DOHH2 (cell line): ENCODE measurements around the gene IGF2.

Experiments
- H3F3A ChIP-seq: fragments of 200-600 bp; sonication (generic), shearing (Covaris generic); 2 replicates; pipeline ENCODE4 v1.6.0; 2016; ENCODE audit warnings: antibody characterized with exemption, mild to moderate bottlenecking; ENCODE audit not compliant: control insufficient read depth, insufficient read depth
- H3K27ac ChIP-seq: fragments of 200-600 bp; sonication (generic); 2 replicates; pipeline ENCODE4 v1.5.1; 2014; ENCODE audit warnings: low read depth, mild to moderate bottlenecking, low read length, moderate library complexity
- H3K27me3 ChIP-seq: fragments of 200-600 bp; sonication (generic); 2 replicates; pipeline ENCODE4 v1.6.1; 2014; ENCODE audit warnings: mild to moderate bottlenecking, low read length, mixed read lengths; ENCODE audit not compliant: control insufficient read depth
- H3K36me3 ChIP-seq: fragments of 200-600 bp; sonication (generic); 2 replicates; pipeline ENCODE4 v1.6.1; 2014; ENCODE audit warnings: mild to moderate bottlenecking, low read length, moderate library complexity, mixed read lengths; ENCODE audit not compliant: control insufficient read depth
- H3K4me1 ChIP-seq: fragments of 200-600 bp; sonication (generic); 2 replicates; pipeline ENCODE4 v1.6.1; 2014; ENCODE audit warnings: mild to moderate bottlenecking, low read length, mixed read lengths; ENCODE audit not compliant: control insufficient read depth
- H3K4me2 ChIP-seq: fragments of 200-600 bp; sonication (generic); 2 replicates; pipeline ENCODE4 v1.6.0; 2014; ENCODE audit warnings: mild to moderate bottlenecking, low read length, moderate library complexity
- H3K4me3 ChIP-seq: fragments of 200-600 bp; sonication (generic); 2 replicates; pipeline ENCODE4 v1.5.1; 2014; ENCODE audit warnings: mild to moderate bottlenecking, low read length, mixed read lengths
- H3K79me2 ChIP-seq: fragments of 200-600 bp; sonication (generic); 2 replicates; pipeline ENCODE4 v1.6.1; 2014; ENCODE audit warnings: mild to moderate bottlenecking, low read length, mixed read lengths; ENCODE audit not compliant: control insufficient read depth
- H3K9me2 ChIP-seq: fragments of 200-600 bp; sonication (generic); replicated peaks from 2 replicates; pipeline ENCODE4 v1.6.1; 2014; ENCODE audit warnings: mild to moderate bottlenecking, low read length, mixed read lengths; ENCODE audit not compliant: control insufficient read depth
- H3K9me3 ChIP-seq: fragments of 200-600 bp; sonication (generic); 2 replicates; pipeline ENCODE4 v1.6.1; 2014; ENCODE audit warnings: antibody characterized with exemption, low read length, mixed read lengths; ENCODE audit not compliant: control insufficient read depth, insufficient read depth
- H4K20me1 ChIP-seq: fragments of 200-600 bp; sonication (generic); 2 replicates; pipeline ENCODE4 v1.6.0; 2014; ENCODE audit warnings: low read depth, mild to moderate bottlenecking, antibody characterized with exemption, low read length, moderate library complexity; ENCODE audit not compliant: control insufficient read depth, insufficient read depth
- EZH2phosphoT487 ChIP-seq: fragments of 200-600 bp; sonication (generic); IDR thresholded peaks from 2 replicates; pipeline ENCODE4 v1.6.1; 2017; ENCODE audit warnings: borderline replicate concordance, mild to moderate bottlenecking, antibody characterized with exemption, low read length, moderate library complexity, mixed read lengths
- TF ChIP-seq, protein P1 (sequence below): fragments of 200-600 bp; sonication (generic); IDR thresholded peaks from one replicate; pipeline ENCODE4 v1.5.1; 2014; ENCODE audit warnings: antibody characterized with exemption, mild to moderate bottlenecking, low read depth, low read length; ENCODE audit not compliant: poor library complexity, severe bottlenecking

The IGF2 gene

DNA sequence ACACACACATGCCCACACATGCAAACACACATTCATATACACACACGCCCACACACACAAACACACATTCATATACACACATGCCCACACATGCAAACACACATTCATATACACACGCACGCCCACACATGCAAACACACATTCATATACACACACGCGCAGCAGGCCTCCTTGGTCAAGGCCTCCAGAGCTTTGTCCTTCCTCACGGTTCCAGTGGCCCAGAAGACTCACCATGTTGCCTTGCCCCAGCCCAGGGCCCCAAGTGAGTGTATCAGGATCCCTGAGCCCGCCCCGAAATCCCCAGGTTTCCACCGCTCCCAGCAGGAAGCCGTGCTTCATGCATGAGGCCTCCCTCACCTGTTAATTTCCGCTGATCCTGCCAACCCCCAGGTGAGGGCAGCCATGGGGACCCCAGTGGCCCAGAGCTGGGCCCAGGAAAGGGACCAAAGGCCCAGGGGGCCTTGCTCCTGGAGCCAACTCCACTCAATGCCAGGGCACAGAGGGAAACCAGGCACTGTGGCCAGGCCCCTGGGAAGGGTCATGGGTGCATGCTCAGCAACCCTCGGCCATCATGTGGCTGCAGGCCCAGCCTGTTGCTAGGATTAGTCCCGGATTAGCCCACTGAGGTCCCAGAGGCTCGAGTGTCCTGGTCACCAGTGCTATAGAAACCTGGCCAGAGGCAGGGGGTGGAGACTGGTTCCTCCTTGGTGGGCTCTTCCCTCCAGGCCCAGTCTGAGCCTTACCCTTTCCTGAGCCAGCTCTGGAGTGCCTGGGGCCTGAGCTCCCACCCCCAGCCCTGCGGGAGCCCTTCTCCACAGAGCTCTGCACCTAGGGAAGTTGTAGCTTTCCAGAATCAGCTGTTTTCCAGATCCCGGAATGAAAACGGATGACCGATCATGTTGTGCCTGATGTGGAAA lies 34.4 kb downstream of the IGF2 start:
- Histone ChIP-seq H3K4me2 (no peak overlapping the region), H3K9me3 (no peaks in the 10 kb centered on the region), H3K4me3 (no peak overlapping the region), H4K20me1 (no peaks in the 10 kb centered on the region), H3K4me1 (no peaks in the 10 kb centered on the region), H3K27ac (no peak overlapping the region), H3K27me3 (no peaks in the 10 kb centered on the region), H3K36me3 (no peaks in the 10 kb centered on the region), H3F3A (no peaks in the 10 kb centered on the region), H3K9me2 (no peaks in the 10 kb centered on the region), H3K79me2 (no peaks in the 10 kb centered on the region)
- TF ChIP-seq, protein P1, sequence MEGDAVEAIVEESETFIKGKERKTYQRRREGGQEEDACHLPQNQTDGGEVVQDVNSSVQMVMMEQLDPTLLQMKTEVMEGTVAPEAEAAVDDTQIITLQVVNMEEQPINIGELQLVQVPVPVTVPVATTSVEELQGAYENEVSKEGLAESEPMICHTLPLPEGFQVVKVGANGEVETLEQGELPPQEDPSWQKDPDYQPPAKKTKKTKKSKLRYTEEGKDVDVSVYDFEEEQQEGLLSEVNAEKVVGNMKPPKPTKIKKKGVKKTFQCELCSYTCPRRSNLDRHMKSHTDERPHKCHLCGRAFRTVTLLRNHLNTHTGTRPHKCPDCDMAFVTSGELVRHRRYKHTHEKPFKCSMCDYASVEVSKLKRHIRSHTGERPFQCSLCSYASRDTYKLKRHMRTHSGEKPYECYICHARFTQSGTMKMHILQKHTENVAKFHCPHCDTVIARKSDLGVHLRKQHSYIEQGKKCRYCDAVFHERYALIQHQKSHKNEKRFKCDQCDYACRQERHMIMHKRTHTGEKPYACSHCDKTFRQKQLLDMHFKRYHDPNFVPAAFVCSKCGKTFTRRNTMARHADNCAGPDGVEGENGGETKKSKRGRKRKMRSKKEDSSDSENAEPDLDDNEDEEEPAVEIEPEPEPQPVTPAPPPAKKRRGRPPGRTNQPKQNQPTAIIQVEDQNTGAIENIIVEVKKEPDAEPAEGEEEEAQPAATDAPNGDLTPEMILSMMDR = no peak
- no peak for TF ChIP-seq EZH2phosphoT487

DNA sequence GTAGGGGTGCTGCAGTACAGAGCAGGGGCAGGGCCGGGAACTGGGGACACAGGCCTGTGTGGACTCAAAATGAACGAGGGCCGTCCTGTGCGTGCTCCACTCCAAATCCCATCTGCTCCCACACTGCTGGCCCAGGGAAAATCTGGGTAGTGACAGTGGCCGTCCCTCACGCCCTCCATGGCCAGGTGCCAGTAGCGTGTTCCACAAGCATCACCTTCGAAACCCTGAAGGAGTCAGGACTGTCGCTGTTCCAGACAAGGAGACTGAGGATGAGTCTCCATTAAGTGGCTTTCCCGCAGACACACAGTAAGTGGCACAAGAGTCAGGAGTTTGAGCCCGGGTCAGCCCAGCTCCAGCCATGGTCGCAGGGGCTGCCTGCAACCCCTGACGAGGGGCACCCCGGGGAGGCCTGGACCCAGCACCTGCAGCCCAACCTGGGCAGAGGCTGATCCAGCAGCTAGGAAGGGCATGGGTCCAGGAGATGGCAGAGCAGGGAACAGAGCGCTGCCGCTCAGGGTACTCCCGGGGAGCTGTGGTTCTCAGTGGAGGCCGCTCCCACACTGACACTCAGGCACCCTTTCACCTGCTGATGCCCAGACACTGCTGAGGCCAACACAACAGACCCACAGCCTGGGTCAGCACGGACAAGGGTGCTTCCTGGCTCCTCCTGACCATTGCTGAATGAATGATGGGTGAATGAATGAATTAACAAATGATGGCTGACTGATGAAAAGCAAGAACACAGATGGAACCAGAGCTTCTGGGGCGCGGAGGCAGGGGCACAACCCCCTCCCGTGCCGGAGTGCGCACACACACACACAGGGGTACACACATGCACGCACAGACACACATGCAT lies 35.3 kb downstream of the IGF2 start:
- Histone ChIP-seq H3F3A (no peaks in the 10 kb centered on the region), H3K4me2 (no peak overlapping the region), H3K27me3 (no peaks in the 10 kb centered on the region), H3K27ac (no peak overlapping the region), H4K20me1 (no peaks in the 10 kb centered on the region), H3K36me3 (no peaks in the 10 kb centered on the region), H3K4me3 (no peak overlapping the region), H3K4me1 (no peaks in the 10 kb centered on the region), H3K9me3 (no peaks in the 10 kb centered on the region), H3K9me2 (no peaks in the 10 kb centered on the region), H3K79me2 (no peaks in the 10 kb centered on the region)
- TF ChIP-seq EZH2phosphoT487 = no peak
- TF ChIP-seq, protein P1 = no peak

DNA sequence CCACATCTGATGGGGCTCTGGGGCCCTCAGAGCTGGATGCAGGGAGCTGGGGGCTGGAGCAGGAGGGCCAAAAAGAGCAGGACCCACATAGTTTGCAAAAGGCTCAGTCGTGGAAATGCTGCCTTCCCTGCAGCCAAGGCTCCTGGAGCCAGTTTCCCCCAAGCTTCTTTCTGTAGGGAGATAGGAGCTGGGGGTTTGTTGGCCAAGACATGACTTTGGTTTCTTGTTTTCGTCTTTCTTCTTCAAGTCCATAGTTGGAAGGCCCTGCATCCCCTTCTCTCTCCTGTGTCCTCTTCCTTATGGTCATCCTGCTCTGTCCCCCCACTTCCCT lies 36.3 kb downstream of the IGF2 start:
- H3F3A ChIP-seq = no peaks in the 10 kb centered on the region
- H3K4me1 ChIP-seq = no peaks in the 10 kb centered on the region
- TF ChIP-seq, protein P1 = no peak
- no peak for TF ChIP-seq EZH2phosphoT487
- H3K36me3 ChIP-seq = no peaks in the 10 kb centered on the region
- no peak overlapping the region for H3K27ac ChIP-seq
- H4K20me1 ChIP-seq = no peaks in the 10 kb centered on the region
- no peaks in the 10 kb centered on the region for H3K9me3 ChIP-seq
- no peak overlapping the region for H3K4me2 ChIP-seq
- no peaks in the 10 kb centered on the region for H3K79me2 ChIP-seq
- no peaks in the 10 kb centered on the region for H3K27me3 ChIP-seq
- no peak overlapping the region for H3K4me3 ChIP-seq
- no peaks in the 10 kb centered on the region for H3K9me2 ChIP-seq
